Immature natural killer cell (primary cell): ENCODE measurements around the gene EHBP1L1. TPM values are rescaled to one million over a fixed set of nuclear protein-coding genes. Genes with fewer than 3 reads are reported as not detected.
"Not testable (repeated sequence)": the region's sequence is repeated elsewhere in the genome, so short reads cannot be mapped to it uniquely, and the experiment has no call there.

Experiments
- DNase-seq, 3 donors: peaks; one replicate each; pipeline ENCODE4 v3.0.0; 2022; ENCODE audit warnings: mixed read lengths in 1 of 3
- H3K27ac Mint-ChIP-seq, 6 donors: one replicate each; pipeline ENCODE4 v1.8.0; 2020; ENCODE audit warnings: mixed read lengths in 6 of 6, mild to moderate bottlenecking in 5 of 6, inconsistent platforms in 4 of 6, moderate library complexity in 3 of 6
- H3K27me3 Mint-ChIP-seq, 3 donors: one replicate each; pipeline ENCODE4 v1.8.0; 2020 to 2021; ENCODE audit warnings: low read depth in 3 of 3, mild to moderate bottlenecking in 3 of 3, mixed read lengths in 3 of 3, moderate library complexity in 3 of 3, inconsistent platforms in 1 of 3
- H3K36me3 Mint-ChIP-seq, 3 donors: one replicate each; pipeline ENCODE4 v1.8.0; 2020; ENCODE audit warnings: mixed read lengths in 3 of 3, inconsistent platforms in 2 of 3, mild to moderate bottlenecking in 2 of 3
- H3K4me1 Mint-ChIP-seq, 2 donors: one replicate each; pipeline ENCODE4 v1.8.0; 2020; ENCODE audit warnings: inconsistent platforms in 2 of 2, mild to moderate bottlenecking in 2 of 2, mixed read lengths in 2 of 2, moderate library complexity in 1 of 2
- H3K4me3 Mint-ChIP-seq, 5 donors: one replicate each; pipeline ENCODE4 v1.8.0; 2020; ENCODE audit warnings: mild to moderate bottlenecking in 5 of 5, mixed read lengths in 5 of 5, inconsistent platforms in 3 of 5, moderate library complexity in 3 of 5
- H3K9me3 Mint-ChIP-seq, 6 donors: one replicate each; pipeline ENCODE4 v1.8.0; 2020; ENCODE audit warnings: mild to moderate bottlenecking in 6 of 6, mixed read lengths in 6 of 6, inconsistent platforms in 4 of 6, moderate library complexity in 3 of 6
- polyA plus RNA-seq, 3 donors: library from polyadenylated mRNA; unstranded; fragments of 300-500 nt; fragmentation: Illumina TruSeq; gene quantifications; one replicate each; pipeline ENCODE4 v1.2.3, GENCODE V29; 2021

Gene EHBP1L1
- polyA plus RNA-seq, 3 donors from 2014 or later, result 14.8 to 19.3 (median 17.7) TPM

- Mint-ChIP-seq H3K4me1 (peaks cover 35 to 40% of the 10 kb centered on the region in 2 donors), H3K27me3 (peaks cover 0 to 2% (median 2%) of the 10 kb centered on the region in 3 donors), H3K27ac (peak overlapping the region; percentile 62 to 85 (median 74)), H3K9me3 (no peaks in the 10 kb centered on the region), H3K36me3 (no peaks in the 10 kb centered on the region), H3K4me3 (peak overlapping the region; percentile 13 to 70 (median 35))
- no peak for DNase-seq
These were observed 16.3 kb upstream of the EHBP1L1 start for GRCh38 chr11:65559535-65559934.

DNA sequence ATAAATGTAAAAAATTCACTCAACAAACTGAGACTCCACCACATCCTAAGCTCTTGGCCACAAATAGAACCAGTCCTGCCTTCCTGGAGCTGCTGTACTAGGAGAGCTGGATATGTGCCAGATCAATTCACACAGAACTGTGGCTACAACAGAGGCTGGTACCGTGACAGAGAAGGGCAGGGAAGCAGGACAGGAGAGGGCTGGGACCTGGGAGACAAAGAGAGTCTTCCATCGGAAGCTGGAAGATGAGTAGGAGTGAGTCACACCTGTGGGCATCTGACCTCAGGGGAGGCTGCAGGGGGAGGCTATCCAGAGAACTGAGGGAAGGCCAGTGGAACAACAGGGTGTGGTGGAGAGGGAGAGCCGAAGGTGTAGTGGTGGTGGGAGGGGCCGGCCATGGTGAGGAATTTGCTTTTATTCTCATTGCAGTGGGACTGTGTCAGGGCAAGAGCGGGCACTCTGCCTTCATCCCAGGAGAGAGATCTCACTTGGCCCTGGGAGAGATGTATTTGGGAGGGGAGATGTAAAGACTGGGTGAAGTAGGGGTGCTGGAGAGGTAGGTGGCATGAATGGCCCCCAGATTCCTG is 15.8 kb upstream of the EHBP1L1 start:
- Mint-ChIP-seq H3K27ac (peak overlapping the region in 4 of 6 donors; percentile 53 to 82 (median 76)), H3K4me3 (no peak overlapping the region), H3K4me1 (peaks cover 33 to 40% of the 10 kb centered on the region in 2 donors)

DNA sequence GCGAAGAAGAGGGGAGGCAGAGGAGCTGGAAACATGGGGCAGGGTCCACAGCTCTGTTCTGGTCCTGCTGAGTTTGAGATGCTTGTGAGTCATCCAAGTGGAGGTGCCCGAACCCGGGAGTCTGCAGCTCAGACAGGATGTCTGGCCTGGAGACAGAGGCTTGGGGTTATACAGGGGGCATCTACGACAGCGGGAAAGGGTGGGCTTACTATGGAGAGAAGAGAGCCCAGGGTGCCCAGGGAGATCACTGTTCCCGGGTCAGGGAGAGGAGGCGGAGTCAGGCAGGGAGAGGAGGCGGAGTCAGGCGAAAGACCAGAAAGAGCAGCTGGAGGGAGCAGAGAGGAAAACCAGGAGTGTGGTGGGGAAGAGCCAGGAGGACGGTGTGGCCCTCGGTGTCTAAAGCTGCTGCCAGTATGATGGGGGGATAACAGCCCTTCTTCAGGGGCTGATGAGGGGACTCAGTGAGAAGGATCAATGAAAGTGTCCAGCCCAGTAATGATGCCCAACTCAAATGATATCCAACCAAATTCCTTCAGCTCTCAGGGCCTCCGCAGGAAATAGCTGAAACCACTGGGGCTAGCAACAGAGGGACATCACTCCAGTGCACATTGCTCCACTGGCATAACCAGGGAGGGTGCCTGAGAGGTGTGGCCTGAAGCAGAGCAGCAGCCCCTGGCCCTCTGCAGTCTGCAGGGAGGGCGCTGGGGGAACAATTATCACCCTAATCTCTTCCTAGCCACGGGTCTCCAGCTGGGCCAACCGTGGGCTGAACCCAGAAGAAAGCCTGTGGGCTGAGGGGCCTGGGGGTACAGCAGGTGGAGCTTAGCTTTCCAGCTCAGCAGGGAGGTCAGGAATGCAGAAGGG is 15.1 kb upstream of the EHBP1L1 start:
- Mint-ChIP-seq H3K4me1 (peaks cover 33 to 40% of the 10 kb centered on the region in 2 donors), H3K4me3 (peak overlapping the region in 1 of 5 donors; percentile 26), H3K36me3 (no peaks in the 10 kb centered on the region), H3K9me3 (no peaks in the 10 kb centered on the region), H3K27me3 (peaks cover 2 to 10% (median 9%) of the 10 kb centered on the region in 3 donors), H3K27ac (peak overlapping the region in 5 of 6 donors; percentile 42 to 82 (median 73))
- DNase-seq, result no peak

More for the DNA sequence above, 15.8 kb upstream of the EHBP1L1 start:
- Mint-ChIP-seq H3K36me3 (no peaks in the 10 kb centered on the region), H3K9me3 (no peaks in the 10 kb centered on the region), H3K27me3 (peaks cover 2 to 5% (median 4%) of the 10 kb centered on the region in 3 donors)
- DNase-seq, result no peak

GRCh38 chr11:65562020-65562419 is 13.8 kb upstream of the EHBP1L1 start:
- Mint-ChIP-seq H3K4me3 (peak overlapping the region in 1 of 5 donors; percentile 57), H3K27ac (peak overlapping the region in 2 of 6 donors; percentile 11 to 58), H3K27me3 (peaks cover 2 to 14% (median 11%) of the 10 kb centered on the region in 3 donors), H3K4me1 (peaks cover 35 to 40% of the 10 kb centered on the region in 2 donors), H3K36me3 (no peaks in the 10 kb centered on the region), H3K9me3 (no peaks in the 10 kb centered on the region)
- no peak for DNase-seq

- Mint-ChIP-seq H3K36me3 (no peaks in the 10 kb centered on the region), H3K9me3 (no peaks in the 10 kb centered on the region), H3K4me3 (no peak overlapping the region), H3K27ac (no peak overlapping the region), H3K4me1 (peaks cover 31 to 37% of the 10 kb centered on the region in 2 donors), H3K27me3 (peaks cover 2 to 14% (median 11%) of the 10 kb centered on the region in 3 donors)
- DNase-seq, result no peak
These were observed 13.1 kb upstream of the EHBP1L1 start for GRCh38 chr11:65562788-65563187.

GRCh38 chr11:65563601-65564000 is 12.3 kb upstream of the EHBP1L1 start:
- Mint-ChIP-seq H3K4me1 (peaks cover 35 to 45% of the 10 kb centered on the region in 2 donors), H3K27me3 (peaks cover 2 to 17% (median 11%) of the 10 kb centered on the region in 3 donors), H3K4me3 (no peak overlapping the region), H3K36me3 (peaks cover 0 to 3% (median 0%) of the 10 kb centered on the region in 3 donors), H3K9me3 (no peaks in the 10 kb centered on the region), H3K27ac (peak overlapping the region in 5 of 6 donors; percentile 43 to 77 (median 72))
- DNase-seq, result no peak

DNA sequence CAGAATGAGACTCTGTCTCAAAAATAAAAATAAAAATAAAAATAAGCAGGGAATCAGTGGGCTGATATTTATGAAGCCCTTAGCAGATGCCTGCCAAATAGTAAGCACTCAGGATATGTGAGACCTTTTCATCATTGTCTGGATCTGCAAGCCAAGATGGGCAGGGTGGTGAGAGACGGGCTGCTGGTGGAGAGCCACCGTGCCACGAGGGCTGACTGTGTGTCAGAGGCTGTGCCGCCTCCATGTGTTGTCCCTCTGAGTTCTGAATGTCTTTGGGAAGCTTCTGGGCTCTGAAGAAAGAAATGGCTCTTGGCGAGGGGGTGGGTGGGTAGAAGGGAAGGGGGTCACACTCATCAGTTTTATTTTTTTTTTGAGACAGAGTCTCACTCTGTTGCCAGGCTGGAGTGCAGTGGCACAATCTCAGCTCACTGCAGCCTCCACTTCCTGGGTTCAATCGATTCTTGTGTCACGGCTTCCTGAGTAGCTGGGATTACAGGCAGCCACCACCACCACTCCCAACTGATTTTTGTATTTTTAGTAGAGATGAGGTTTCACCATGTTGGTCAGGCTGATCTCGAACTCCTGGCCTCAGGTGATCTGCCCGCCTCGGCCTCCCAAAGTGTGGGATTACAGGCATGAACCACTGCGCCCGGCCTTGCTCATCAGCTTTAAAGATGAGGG is 10.8 kb upstream of the EHBP1L1 start:
- Mint-ChIP-seq H3K27me3 (peaks cover 6 to 22% (median 18%) of the 10 kb centered on the region in 3 donors), H3K4me3 (peak overlapping the region; percentile 75 to 83 (median 79)), H3K4me1 (peaks cover 47 to 55% of the 10 kb centered on the region in 2 donors), H3K27ac (peak overlapping the region; percentile 97 to 100 (median 98))
- not testable (repeated sequence) for DNase-seq, H3K36me3 Mint-ChIP-seq, H3K9me3 Mint-ChIP-seq

- Mint-ChIP-seq H3K27ac (peak overlapping the region; percentile 97 to 100 (median 98)), H3K36me3 (peaks cover 0 to 3% (median 0%) of the 10 kb centered on the region in 3 donors), H3K9me3 (no peaks in the 10 kb centered on the region), H3K4me1 (peaks cover 53 to 63% of the 10 kb centered on the region in 2 donors), H3K27me3 (peaks cover 9 to 27% (median 24%) of the 10 kb centered on the region in 3 donors), H3K4me3 (peak overlapping the region; percentile 75 to 83 (median 79))
- peak; percentile 76 to 86 (median 78) for DNase-seq
These were observed 10.0 kb upstream of the EHBP1L1 start for GRCh38 chr11:65565624-65566453.

- peaks cover 72 to 89% of the 10 kb centered on the region in 2 donors for H3K4me1 Mint-ChIP-seq
- peak overlapping the region; percentile 96 to 100 (median 98) for H3K27ac Mint-ChIP-seq
- H3K9me3 Mint-ChIP-seq, result no peaks in the 10 kb centered on the region
- no peak for DNase-seq
- peaks cover 0 to 3% (median 0%) of the 10 kb centered on the region in 3 donors for H3K36me3 Mint-ChIP-seq
- peak overlapping the region; percentile 96 to 99 (median 98) for H3K4me3 Mint-ChIP-seq
- H3K27me3 Mint-ChIP-seq, result peaks cover 13 to 35% (median 30%) of the 10 kb centered on the region in 3 donors
These were observed 6.5 kb upstream of the EHBP1L1 start for GRCh38 chr11:65569164-65569972.

DNA sequence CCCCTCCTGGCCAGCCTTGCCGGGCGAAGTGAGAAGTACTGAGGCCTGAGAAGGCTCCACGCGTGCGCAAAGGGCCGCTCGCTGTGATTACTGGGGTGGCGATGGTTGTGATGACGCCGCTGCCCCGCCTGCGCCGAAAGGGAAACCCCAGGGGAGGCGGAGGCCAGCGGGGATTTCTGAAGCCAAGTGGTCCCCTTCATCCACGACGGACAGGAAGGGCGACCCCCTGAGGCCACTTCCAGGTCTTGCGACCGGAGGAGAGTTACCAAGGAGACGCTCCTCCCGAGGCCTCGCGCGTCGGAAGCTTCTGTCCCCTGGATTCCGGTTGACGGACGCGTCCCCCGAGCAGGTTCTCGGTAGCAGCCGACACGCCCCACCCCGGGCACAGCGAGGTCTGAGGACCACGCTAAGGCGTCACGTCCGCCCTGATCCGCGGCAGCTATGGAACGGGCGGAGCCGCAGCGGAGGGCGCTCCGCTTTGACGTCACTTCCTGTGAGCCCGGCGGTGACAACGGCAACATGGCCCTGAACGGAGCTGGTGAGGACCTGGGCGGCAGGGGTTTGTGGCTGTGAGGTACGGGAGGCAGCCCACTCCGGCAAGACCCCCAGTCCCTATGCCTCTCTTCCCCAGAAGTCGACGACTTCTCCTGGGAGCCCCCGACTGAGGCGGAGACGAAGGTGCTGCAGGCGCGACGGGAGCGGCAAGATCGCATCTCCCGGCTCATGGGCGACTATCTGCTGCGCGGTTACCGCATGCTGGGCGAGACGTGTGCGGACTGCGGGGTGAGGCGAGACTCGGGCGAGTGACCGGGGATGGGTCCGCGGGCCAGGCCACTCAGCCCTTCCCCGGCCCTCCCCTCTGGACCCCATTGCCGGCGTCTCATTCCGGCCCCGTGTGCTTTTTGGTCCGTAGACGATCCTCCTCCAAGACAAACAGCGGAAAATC is 5.6 kb upstream of the EHBP1L1 start, which contains the start of gene ZNRD2:
TSS of gene ZNRD2 (plus strand) at position 505 of the 946 bp plus-strand sequence. CDS start at position 520, 15 bp downstream.
- peak; percentile 98 to 99 (median 99) for DNase-seq
- Mint-ChIP-seq H3K9me3 (no peaks in the 10 kb centered on the region), H3K27ac (peak within 1 kb of the TSS; percentile 96 to 100 (median 98)), H3K27me3 (peaks cover 16 to 40% (median 32%) of the 10 kb centered on the region in 3 donors), H3K4me3 (peak within 1 kb of the TSS; percentile 96 to 99 (median 98)), H3K36me3 (peaks cover 0 to 3% (median 0%) of the 10 kb centered on the region in 3 donors), H3K4me1 (peaks cover 75 to 89% of the 10 kb centered on the region in 2 donors)

DNA sequence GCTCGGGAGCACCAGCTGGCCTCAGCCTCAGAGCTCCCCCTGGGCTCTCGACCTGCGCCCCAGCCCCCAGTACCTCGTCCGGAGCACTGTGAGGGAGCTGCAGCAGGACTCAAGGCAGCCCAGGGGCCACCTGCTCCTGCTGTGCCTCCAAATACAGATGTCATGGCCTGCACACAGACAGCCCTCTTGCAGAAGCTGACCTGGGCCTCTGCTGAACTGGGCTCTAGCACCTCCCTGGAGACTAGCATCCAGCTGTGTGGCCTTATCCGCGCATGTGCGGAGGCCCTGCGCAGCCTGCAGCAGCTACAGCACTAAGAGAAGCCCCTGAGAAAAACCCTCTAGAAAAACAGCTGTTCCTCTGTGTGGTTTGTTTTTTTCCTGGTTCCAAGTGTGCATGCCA is 4.4 kb upstream of the EHBP1L1 start:
- peaks cover 21 to 36% (median 27%) of the 10 kb centered on the region in 3 donors for H3K27me3 Mint-ChIP-seq

More for the DNA sequence above, 4.4 kb upstream of the EHBP1L1 start:
- peak overlapping the region; percentile 96 to 100 (median 98) for H3K27ac Mint-ChIP-seq
- H3K9me3 Mint-ChIP-seq, result no peaks in the 10 kb centered on the region
- no peak for DNase-seq
- H3K4me3 Mint-ChIP-seq, result peak overlapping the region; percentile 96 to 99 (median 98)
- peaks cover 71 to 84% of the 10 kb centered on the region in 2 donors for H3K4me1 Mint-ChIP-seq
- peaks cover 0 to 3% (median 0%) of the 10 kb centered on the region in 3 donors for H3K36me3 Mint-ChIP-seq
